GM21717 (cell line): ENCODE data around the gene TMEM163.
"Not testable (repeated sequence)": the region's sequence is repeated elsewhere in the genome, so short reads cannot be mapped to it uniquely, and the experiment has no call there.

Source experiments
- ATAC-seq: cut with Tn5 transposase; IDR thresholded peaks from one replicate; pipeline ENCODE4 v1.9.1; 2021; ENCODE audit warnings: mild to moderate bottlenecking, moderate library complexity; ENCODE audit not compliant: unreplicated experiment

Gene TMEM163

DNA sequence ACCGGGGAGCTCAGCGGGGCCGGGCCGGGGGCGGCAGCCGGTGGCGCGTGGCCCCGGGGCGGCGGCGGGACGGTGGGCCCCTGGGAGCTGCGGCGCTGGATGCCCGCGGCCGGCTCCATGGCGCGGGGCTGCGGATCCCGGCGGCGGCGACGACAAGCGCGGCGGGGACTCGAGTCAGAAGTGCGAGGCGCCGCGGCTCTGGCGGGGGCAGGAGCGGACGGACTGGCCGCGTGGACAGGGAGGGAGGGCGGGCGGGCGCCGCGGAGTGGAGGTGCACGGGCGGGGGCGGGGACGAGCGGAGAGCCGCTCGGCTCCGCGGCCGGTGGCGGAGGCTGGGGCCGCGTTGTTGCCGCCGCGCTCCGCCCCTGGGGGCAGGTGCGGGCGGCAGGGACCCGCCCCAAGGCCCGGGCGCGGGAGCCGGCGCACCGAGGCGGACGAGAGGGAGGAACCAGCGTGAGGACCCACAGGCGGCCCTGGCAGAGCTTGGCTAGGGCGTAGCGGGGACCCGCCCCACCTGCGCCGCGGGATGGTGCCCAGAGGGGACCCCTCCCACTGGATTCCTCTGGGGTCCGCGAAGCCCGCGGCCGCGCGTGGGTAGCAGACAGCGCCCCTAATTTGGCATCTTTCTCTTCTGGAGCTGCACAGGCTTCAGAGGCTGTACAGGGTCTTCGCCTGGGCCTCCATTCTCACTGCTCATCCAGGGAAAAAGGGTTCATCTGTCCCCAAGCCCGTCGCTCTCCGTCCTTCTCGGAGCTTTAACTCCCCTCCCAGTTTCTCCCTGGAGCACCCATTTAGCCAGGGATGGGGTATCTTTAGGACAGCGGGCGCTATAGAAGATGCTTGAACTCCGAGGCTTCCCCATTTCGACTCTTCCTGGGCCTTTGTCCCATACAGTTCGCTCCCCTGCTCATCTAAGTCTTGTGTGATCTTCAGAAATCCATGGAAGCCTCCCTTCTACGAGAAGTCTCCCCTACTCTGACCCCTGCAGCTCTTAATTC is at the start of gene TMEM163:
Gene TMEM163, minus strand, starts transcription at position 184 of the 998 bp plus-strand sequence.
- no peak for ATAC-seq

DNA sequence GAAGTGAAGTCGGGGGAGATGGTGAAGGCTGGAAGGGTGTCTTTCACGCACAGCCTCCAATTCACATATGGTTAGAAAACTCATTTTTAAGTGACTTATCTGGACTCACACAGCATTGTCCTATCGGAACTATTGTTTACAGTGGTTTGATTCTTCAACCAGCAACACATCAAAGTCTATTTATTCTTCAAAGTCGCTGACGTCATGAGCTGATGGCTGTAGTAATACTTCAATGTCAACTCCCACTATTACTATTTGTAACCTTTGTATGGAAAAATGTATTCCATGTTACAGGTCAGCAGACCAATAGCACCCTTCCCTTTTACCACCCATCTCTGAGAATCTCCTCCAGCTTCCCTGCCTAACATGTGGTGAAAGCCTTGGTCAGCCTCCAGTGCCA is 47.8 kb upstream of the TMEM163 start:
- no peak for ATAC-seq

DNA sequence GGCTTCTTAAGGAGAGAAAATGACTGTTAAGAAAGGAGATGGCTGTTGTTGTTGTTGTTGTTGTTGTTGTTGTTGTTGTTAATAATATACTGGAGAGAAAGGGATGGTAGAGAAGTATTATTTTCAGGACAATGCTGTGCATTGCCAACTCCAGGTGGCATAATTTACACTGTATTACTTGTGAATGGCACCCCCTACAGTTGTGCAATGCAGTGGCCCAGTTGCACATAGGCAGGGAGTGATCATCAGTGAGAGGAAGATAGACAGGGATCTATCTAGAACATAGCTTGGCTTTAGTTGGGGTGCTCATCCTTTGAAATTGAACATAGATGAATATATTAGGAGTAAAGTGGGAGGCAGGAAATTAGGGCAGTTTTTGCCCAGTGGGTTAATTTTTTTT is 47.2 kb upstream of the TMEM163 start:
- ATAC-seq: no peak

DNA sequence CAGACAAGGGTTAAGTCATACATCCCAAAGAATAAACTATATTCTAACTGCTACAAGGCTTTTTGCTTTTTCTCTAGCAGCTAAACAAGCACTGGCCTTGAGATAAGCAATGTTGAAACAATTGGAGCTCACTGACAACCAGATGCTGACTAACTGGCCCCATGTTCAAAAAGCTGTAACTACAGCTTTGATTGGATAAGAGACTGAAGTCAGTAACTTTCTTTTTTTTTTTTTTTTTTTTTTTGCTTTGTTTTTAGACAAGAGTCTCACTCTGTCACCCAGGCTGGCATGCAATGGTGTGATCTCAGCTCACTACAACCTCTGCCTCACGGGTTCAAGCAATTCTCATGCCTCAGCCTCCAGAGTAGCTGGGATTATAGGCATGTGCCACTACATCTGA is 45.4 kb upstream of the TMEM163 start:
- ATAC-seq: no peak

DNA sequence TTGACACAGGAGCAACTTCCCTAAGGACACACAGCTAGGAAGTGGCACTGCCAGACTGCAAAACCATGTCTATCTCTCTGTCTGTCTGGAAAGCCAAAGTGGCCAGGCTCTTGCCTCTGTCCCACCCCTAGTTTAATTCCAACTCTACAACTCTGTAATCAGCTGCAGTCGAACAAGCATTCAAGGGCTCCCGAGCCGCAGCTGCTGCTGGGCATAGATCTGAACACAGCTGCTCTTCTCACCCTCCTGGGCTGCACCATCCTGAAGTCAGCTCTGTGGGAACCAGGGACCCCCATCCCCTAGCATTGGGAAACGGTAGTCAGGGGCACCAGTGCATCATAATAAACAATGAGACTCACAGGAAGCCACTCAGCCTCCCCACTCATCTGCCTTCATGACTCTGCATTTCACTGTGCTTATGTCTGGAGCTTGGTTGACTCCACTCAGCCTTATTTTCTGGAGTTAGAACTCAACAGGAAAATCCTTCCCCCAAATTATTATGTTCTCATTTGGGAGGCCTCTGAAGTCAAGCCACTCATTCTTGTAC is 44.4 kb upstream of the TMEM163 start:
- no peak for ATAC-seq

DNA sequence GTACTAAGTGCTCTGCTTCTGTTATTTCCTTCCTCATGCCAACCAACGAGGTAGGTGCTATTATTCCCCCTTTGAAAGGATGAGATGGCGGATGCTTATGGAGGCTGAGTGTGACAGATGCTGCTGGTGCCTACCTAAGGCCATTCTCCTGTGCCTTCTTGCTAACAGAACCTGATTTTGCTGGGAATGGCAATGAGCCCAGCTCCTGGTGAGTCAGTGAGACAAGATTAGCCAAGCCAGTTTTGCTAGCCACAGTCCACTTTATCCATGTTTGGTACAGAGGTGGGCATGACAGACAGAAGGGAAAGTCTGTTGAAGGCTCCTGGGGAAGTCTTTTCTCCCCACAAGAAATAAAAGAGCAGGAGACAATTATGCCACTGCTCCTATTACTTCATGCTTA is 43.7 kb upstream of the TMEM163 start:
- ATAC-seq: no peak

DNA sequence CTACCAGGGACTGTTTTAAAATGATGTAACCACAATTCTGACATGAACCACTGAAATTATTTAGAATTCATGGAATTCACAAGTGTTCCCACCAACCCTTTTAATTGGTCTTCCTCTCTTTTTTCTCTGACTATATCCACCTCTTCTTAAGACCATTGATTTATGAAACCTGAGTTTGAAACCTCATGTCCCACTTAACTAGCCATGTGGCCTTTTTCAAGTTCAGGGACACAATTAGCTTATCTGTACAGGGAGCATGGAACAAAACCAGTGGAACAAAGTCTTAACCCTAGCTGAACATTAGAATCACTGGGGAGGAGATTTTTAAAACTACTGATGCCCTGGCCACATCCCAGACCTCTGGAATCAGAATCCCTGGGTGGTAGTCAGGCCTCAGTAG is 41.6 kb upstream of the TMEM163 start:
- ATAC-seq: no peak

DNA sequence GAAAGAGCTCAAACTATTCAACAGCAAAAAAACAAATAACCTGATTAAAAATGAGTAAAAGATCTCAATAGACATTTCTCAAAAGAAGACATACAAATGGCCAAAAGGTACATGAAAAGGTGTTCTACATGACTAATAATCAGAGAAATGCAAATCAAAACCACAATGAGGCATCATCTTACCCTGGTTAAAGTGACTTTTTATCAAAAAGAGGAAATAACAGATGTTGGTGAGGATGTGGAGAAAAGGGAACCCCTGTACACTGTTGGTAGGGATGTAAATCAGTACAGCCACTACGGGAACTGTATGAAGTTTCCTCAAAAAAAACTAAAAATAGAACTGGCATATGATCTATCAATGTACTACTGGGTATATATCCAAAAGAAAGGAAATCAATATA is 39.8 kb upstream of the TMEM163 start:
- ATAC-seq: peak; percentile 96

DNA sequence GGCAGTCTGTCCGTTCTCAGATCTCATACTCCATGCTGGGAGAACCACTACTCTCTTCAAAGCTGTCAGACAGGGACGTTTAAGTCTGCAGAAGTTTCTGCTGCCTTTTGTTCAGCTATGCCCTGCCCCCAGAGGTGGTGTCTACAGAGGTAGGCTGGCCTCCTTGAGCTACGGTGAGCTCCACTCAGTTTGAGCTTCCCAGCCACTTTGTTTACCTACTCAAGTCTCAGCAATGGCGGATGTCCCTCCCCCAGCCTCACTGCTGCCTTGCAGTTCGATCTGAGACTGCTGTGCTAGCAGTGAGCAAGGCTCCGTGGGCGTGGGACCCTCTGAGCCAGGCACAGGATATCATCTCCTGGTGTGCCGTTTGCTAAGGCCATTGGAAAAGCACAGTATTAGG is 33.2 kb upstream of the TMEM163 start:
- not testable (repeated sequence) for ATAC-seq

DNA sequence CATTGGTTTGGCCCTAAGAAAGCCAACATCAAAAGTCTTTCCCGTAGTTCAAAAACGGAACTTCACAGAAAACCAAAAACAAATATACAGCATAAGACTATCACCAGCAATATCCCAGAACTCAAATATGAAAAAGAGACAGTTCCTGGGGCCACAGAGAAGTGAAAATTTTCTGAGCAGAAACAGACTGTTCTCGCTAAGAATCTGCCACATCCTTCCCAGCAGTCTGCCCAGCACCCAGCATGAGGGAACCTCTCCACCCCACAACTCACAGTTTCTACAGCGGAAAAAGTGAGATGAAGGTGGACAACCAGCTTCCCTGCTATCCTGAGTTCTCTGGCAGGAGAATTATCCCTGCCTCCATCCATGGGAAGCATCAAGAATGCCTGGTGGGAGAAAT is 26.7 kb upstream of the TMEM163 start:
- ATAC-seq: no peak

DNA sequence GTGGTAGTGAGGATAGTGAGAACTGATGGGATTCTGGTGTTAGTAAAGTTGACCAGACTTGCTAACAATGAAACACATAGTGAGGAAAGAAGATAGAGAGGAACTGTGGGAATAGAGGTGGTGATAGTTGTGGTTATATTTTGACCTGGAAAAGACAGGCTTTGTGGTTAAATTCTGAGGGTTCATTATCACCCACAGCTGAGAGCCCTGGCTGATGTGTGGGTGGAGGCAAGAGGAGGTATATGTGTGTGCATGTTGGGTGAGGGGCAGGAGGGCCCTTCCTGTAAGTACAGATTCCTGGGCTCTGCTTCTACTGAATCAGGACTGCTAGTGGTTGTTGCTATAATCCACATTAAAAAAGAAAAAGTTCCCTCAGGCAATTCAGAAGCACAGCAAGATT is 26.2 kb upstream of the TMEM163 start:
- ATAC-seq: no peak

DNA sequence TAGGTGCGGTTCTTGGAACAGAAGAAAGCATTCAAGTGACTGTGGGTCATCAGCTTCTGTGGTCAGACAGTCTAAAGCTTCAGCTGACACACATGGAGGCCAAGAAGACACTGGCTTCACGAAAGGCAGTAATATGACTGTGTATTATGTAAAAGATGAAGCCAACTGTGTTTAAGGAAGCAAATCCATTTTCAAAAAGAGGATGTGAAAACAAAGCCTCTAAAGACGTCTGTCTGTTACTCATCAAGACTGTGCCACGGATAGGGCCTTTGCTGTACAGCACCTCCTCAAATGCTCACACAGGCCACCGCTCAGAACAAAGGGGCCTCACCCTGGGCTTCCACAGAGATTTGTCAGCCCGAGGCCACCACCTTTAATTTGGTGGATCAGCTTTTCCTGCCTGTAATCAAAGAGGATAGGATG is 21.1 kb upstream of the TMEM163 start:
- ATAC-seq: peak; percentile 91

DNA sequence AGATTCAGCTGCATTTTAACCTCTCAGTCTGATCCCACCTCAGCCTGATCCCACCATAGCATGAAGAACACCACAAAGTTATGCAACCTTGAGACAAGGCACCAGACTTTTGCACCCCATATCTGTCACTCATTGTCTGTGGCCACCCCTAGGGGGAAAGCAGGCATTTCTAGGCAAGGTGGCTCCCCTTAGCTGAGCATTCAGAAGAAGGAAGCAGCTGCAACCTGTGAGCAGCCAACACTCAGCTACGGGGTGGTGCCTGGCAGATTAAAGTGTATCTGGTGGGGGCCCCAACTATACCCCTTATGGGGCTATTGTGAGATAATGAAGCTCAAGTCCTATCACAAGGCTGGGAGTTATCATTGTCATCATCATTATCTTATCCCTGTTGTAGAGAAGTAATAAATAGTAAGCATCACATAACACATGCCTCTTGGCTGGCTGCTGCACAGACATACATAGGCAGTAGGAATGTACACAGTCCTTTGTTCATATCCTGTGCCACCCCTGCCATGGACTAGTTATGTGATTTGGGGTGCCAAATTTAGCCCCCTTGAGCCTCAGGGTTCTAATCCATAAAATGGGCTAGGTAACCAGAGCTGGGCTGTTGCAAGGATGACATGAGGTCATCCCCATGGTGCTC is 20.6 kb upstream of the TMEM163 start:
- ATAC-seq: peak; percentile 12

DNA sequence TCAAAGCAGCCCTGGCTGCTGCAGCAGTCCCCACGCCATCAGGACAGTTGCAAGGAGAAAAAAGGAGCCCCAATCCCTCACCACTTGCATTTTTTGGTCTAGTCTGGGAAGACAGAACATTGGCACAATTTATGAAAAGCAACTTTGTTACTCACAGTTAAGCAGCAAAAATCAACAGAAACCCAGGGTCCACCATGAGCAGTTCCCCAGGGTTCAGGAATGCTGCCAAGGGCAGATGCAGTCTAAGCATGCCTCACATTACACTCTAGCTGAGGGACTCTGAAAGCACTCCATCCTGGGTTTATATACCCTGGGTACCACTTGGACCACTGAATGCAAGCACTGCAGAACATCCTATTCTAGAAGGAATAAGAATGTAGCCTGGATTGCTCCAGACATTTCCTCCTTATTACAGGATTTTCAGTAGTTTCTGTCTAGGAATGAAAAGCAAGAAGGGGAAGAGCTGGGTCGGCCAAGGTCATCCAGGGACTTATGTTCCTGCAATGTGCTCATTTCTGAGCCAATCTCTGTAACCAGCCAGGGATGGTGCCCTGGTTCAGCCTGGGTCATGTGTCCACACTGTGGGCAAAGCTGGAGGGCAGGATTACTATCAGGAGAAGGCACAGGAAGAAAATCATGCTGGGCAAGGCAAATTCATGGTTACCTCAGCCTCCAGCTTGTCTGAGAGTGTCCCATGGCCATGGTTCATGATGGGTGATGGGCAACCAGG is 19.5 kb upstream of the TMEM163 start:
- no peak for ATAC-seq

DNA sequence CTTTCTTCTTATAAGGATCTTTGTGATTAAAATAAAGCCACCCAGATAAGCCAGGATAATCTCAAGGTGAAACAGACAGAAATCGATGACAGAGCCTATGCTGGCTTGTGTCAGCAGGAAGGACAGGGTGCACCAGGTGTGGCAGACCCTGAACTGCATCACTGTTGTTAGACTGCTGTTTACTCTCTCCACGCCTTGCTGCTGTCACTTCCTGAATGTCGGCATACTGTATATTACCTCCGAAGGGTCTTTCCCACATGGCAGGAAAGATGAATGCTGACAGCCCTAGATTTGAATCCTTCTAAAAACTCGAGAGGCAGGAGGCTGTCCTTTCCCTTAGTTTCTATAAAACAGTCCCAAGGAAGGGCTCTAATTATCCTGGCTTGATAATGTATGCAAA is 18.9 kb upstream of the TMEM163 start:
- ATAC-seq: no peak

DNA sequence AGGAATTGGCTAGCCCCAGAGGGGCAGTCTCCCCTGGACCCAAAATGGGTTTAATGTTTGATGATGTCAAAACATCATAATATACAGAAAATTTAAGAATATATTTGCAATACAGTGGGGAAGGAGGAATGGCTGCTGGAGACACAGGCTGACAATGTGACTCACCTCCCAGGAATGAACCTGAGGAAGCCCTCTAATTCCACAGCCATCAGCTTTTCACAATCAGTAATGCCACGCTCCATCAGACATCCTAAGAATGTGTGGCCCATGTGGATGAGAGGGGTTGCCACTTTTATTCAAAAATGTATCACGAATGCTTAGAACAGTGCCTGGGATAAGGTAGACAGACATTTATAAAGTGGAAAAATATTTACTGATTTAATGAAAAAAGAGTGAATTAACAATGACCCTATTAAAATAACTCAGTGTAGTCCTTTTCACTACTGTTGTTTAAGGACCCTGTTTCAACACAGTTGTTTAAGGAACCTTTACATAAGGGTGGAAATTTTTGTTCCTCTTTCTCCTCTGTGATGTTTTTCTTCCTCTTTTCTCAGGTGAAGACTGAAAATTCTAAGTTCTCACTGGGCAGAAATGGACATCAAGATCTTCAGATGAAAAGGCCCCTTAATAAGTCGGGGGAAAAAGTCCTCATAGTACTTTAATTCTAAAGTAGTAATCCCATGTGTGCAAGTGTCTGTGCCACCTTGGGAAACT is 17.5 kb upstream of the TMEM163 start:
- no peak for ATAC-seq

DNA sequence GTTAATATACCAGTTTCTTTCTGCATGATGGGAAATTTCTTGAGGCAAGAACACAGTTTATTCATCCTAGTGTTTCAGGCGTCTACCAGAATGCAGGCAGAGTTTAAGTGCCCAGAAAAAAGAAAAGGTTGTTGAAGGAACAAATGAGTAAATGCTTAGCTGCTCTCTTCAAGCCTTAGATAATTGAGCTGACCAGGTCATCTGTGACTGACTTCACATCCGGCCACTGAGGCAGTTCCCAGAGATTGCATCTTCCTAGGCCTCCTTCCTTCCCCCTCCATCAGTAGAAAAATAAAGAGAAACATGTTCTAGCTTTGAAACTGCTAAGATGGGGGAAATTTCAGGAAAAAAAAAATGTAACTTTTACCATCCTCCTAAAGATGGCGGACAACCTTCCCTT is 9.4 kb upstream of the TMEM163 start:
- no peak for ATAC-seq

DNA sequence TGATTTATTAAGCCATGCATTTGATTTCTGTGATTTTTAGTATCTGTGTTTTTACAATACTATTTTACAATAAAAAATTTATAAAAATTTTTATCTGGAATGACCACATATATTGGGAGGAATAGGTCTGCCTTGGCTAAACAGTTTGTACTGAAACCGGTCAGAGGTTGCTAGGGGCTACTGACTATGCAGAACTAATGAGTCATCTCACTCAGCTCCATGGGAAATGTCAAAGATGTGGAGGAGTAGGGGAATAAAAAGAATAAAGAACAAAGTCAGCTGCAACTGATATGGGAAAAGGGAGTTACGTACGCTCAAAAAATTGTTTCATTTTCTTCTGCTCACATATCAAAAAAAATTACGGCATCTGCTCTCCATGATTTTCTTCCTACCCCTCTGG is 8.6 kb upstream of the TMEM163 start:
- ATAC-seq: no peak

DNA sequence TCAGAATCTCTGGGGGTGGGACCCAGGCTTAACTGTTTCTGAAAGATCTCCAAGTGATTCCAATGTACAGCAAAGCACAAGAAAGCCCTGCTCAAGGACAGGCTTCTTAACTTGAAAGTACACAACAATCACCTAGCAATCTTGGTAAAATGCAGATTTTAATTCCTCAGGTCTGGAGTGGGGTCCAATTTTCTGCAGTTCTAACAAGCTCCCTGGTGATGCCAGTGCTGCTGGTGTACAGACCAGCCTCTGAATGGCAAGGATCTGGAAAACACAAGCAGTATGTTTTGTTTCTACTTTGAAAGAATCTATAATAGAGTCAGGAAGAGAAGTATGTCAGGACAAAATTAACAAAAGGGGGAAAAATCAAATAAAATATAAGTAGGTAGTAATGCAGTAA is 7.8 kb upstream of the TMEM163 start:
- no peak for ATAC-seq

DNA sequence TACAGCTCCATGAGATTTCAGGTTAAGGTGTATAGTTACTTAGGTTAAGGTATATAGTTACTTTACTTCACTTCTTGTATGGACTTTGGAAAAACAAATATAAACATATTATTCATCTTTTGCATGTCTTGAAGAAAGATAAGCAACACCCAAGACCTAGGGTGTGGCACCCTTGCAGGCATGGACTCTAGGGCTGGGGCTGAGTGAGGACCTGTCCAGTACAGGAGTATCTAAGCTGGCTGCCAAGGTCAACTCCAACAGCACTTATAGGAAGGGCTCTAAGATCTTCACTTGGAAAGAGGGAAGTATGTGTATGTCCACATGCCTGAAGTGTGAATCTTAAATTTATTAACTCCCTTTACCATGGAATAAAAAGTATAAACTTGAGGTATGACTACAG is 7.1 kb upstream of the TMEM163 start:
- ATAC-seq: no peak

DNA sequence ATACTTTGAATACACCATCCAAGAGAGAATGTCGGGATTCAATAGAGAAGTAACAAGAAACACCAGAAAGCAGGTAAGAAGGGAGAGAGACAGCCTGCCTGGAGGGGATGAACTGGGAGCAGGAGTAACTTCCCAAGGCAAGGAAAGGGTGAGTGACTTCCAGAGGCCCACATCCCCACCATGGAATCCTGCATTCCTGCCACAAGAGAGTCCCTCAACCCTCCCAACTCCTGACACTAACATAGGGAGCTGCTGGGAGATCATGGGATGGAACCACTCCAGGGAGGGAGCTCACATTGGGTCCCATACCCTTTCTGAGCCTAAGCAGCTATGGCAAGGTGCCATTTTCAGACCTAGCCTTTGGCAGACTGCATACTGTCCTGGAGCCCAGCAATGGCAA is 5.5 kb upstream of the TMEM163 start:
- no peak for ATAC-seq
